ENCODE data around the gene NDUFAF7. TPM values are rescaled to one million over a fixed set of nuclear protein-coding genes. Genes with fewer than 3 reads are reported as not detected.

NDUFAF7 gene
- total RNA-seq, 4 donors from 2014 or later, result 12.3 to 16.3 (median 13.4) TPM

DNA sequence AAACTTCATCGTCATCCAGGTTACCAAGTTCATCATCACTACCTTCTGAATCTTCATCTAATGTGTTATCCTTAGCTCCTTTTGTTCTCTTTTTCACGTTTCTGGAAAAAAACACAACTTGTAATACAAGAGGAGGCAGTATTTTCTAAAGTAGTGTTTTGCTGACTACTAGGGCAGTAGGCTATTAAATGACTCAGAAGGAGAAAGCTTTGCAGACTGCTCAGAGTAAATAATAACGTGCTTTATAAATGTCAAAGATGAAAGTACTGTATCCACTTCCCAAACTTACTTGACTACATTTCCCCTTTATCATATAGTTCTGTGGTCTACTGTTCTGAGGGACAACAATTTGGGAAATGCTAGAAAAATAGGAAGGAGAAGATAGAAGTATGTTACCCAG, 19.5 kb upstream of the NDUFAF7 start:
- WGBS, result 83% methylated on average over 3 of the region's 3 CpGs

DNA sequence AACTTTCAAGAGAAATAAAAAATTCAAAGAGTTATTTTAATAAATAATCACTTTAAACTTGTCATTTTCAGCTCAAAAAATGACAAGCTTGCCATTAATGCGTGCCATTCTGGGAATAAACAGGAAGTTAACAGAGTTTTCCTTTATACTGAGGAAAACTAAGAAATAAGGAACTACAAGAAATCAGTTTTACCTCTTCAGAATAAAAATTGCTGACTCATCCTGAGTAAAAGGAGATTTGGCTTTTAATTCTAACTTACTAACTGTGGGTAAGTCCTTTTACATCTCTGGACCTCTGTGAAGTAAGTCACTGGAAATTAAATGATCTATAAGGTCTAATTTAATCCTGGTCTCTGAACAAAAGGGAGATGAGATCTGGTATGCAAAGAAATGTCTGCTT, 16.2 kb upstream of the NDUFAF7 start:
- Histone ChIP-seq H3K27ac (replicated peaks in 1 of 4) (peak overlapping the region in 1 of 4 donors; percentile 1), H3K9me3 (no peaks in the 10 kb centered on the region), H3K36me3 (peaks cover 22 to 100% (median 69%) of the 10 kb centered on the region in 4 donors), H3K27me3 (no peaks in the 10 kb centered on the region), H3K4me1 (peaks cover 0 to 5% (median 0%) of the 10 kb centered on the region in 4 donors), H3K4me3 (no peak overlapping the region)
- DNase-seq (ENCODE audit: extremely low spot score), result no peak
- intact Hi-C loops (cut with DNase I), result no loop called here
- TF ChIP-seq EP300 (IDR thresholded peaks at IDR 0.05), result no peak
- TF ChIP-seq POLR2AphosphoS5 (IDR thresholded peaks at IDR 0.05), result no peak
- TF ChIP-seq POLR2A (IDR thresholded peaks at IDR 0.05; ENCODE audit: low read depth), result no peak
- TF ChIP-seq CTCF (IDR thresholded peaks at IDR 0.05), result no peak
- WGBS, result 82% methylated on average over 1 of the region's 1 CpG

More for the DNA sequence above, 19.5 kb upstream of the NDUFAF7 start:
- Histone ChIP-seq H3K4me1 (peaks cover 0 to 5% (median 0%) of the 10 kb centered on the region in 4 donors), H3K27me3 (no peaks in the 10 kb centered on the region), H3K27ac (replicated peaks in 1 of 4) (no peak overlapping the region), H3K36me3 (peaks cover 41 to 96% (median 77%) of the 10 kb centered on the region in 4 donors), H3K4me3 (no peak overlapping the region), H3K9me3 (peaks cover 0 to 18% (median 12%) of the 10 kb centered on the region in 4 donors)
- TF ChIP-seq EP300 (IDR thresholded peaks at IDR 0.05) (no peak), POLR2A (IDR thresholded peaks at IDR 0.05; ENCODE audit: low read depth) (no peak), POLR2AphosphoS5 (IDR thresholded peaks at IDR 0.05) (no peak), CTCF (IDR thresholded peaks at IDR 0.05) (no peak)
- no peak for DNase-seq (ENCODE audit: extremely low spot score)
- intact Hi-C loops (cut with DNase I), result no loop called here

- H3K36me3 ChIP-seq, result peaks cover 23 to 92% (median 63%) of the 10 kb centered on the region in 4 donors
- intact Hi-C loops (cut with DNase I), result no loop called here
- H3K9me3 ChIP-seq, result no peaks in the 10 kb centered on the region
- WGBS, result 93% methylated on average over 4 of the region's 4 CpGs
- H3K27ac ChIP-seq (replicated peaks in 1 of 4), result no peak overlapping the region
- H3K27me3 ChIP-seq, result no peaks in the 10 kb centered on the region
- no peak for TF ChIP-seq CTCF (IDR thresholded peaks at IDR 0.05)
- no peak for TF ChIP-seq POLR2AphosphoS5 (IDR thresholded peaks at IDR 0.05)
- no peak for TF ChIP-seq POLR2A (IDR thresholded peaks at IDR 0.05; ENCODE audit: low read depth)
- TF ChIP-seq EP300 (IDR thresholded peaks at IDR 0.05), result no peak
- no peak overlapping the region for H3K4me3 ChIP-seq
- no peak for DNase-seq (ENCODE audit: extremely low spot score)
- peaks cover 0 to 5% (median 0%) of the 10 kb centered on the region in 4 donors for H3K4me1 ChIP-seq
Observed at GRCh38 chr2:37219046-37219445, 12.4 kb upstream of the NDUFAF7 start.

- peaks cover 30 to 70% (median 53%) of the 10 kb centered on the region in 4 donors for H3K36me3 ChIP-seq
- WGBS, result 96% methylated on average over 4 of the region's 4 CpGs
Observed at GRCh38 chr2:37223131-37223530, 8.3 kb upstream of the NDUFAF7 start.

More at GRCh38 chr2:37223131-37223530, 8.3 kb upstream of the NDUFAF7 start:
- H3K27me3 ChIP-seq, result no peaks in the 10 kb centered on the region
- H3K4me3 ChIP-seq, result no peak overlapping the region
- DNase-seq (ENCODE audit: extremely low spot score), result no peak
- no peak for TF ChIP-seq EP300 (IDR thresholded peaks at IDR 0.05)
- TF ChIP-seq POLR2A (IDR thresholded peaks at IDR 0.05; ENCODE audit: low read depth), result no peak
- no peak for TF ChIP-seq CTCF (IDR thresholded peaks at IDR 0.05)
- TF ChIP-seq POLR2AphosphoS5 (IDR thresholded peaks at IDR 0.05), result no peak
- H3K4me1 ChIP-seq, result peaks cover 2 to 16% (median 15%) of the 10 kb centered on the region in 4 donors
- H3K27ac ChIP-seq (replicated peaks in 1 of 4), result no peak overlapping the region
- intact Hi-C loops (cut with DNase I), result no loop called here
- H3K9me3 ChIP-seq, result no peaks in the 10 kb centered on the region
